ENCODE measurements around the gene HOXC11. TPM values are rescaled to one million over a fixed set of nuclear protein-coding genes. Genes with fewer than 3 reads are reported as not detected.

The HOXC11 gene
- total and polyA plus RNA-seq, 7 donors: not detected

GRCh38 chr12:53985692-53985993 is 12.7 kb downstream of the HOXC11 start:
- Histone ChIP-seq H3K4me3 (peak overlapping the region in 2 of 4 donors; percentile 13 to 17), H3K27ac (no peak overlapping the region), H3K27me3 (peaks cover 83 to 100% (median 99%) of the 10 kb centered on the region in 3 donors), H3K9me3 (no peaks in the 10 kb centered on the region), H3K4me1 (peaks cover 0 to 32% (median 21%) of the 10 kb centered on the region in 4 donors), H3K36me3 (no peaks in the 10 kb centered on the region)
- intact Hi-C loops (cut with DNase I): no loop called here
- no peak for DNase-seq
- 6 to 31% methylated on average over 21 of the region's 21 CpGs for WGBS, 2 donors
- TF ChIP-seq EP300 (IDR thresholded peaks at IDR 0.05) (no peak), CTCF (IDR thresholded peaks at IDR 0.05) (no peak), POLR2A (IDR thresholded peaks at IDR 0.05) (no peak), POLR2AphosphoS5 (IDR thresholded peaks at IDR 0.05) (no peak)

GRCh38 chr12:53985994-53986685 is 13.2 kb downstream of the HOXC11 start:
- intact Hi-C loops (cut with DNase I): no loop called here
- WGBS, 2 donors: 3 to 9% methylated on average over 50 of the region's 50 CpGs
- peaks cover 85 to 100% (median 99%) of the 10 kb centered on the region in 3 donors for H3K27me3 ChIP-seq
- DNase-seq: no peak
- peak overlapping the region in 2 of 4 donors; percentile 13 to 17 for H3K4me3 ChIP-seq
- H3K36me3 ChIP-seq: no peaks in the 10 kb centered on the region
- no peak overlapping the region for H3K27ac ChIP-seq
- no peaks in the 10 kb centered on the region for H3K9me3 ChIP-seq
- peaks cover 0 to 32% (median 21%) of the 10 kb centered on the region in 4 donors for H3K4me1 ChIP-seq
- TF ChIP-seq POLR2A (IDR thresholded peaks at IDR 0.05) (no peak), CTCF (IDR thresholded peaks at IDR 0.05) (no peak), POLR2AphosphoS5 (IDR thresholded peaks at IDR 0.05) (no peak), EP300 (IDR thresholded peaks at IDR 0.05) (no peak)

- peaks cover 89 to 100% (median 100%) of the 10 kb centered on the region in 3 donors for H3K27me3 ChIP-seq
- TF ChIP-seq CTCF (IDR thresholded peaks at IDR 0.05): no peak
- no peak for TF ChIP-seq POLR2AphosphoS5 (IDR thresholded peaks at IDR 0.05)
- TF ChIP-seq POLR2A (IDR thresholded peaks at IDR 0.05): no peak
- TF ChIP-seq EP300 (IDR thresholded peaks at IDR 0.05): no peak
- H3K4me1 ChIP-seq: peaks cover 0 to 32% (median 21%) of the 10 kb centered on the region in 4 donors
- no peaks in the 10 kb centered on the region for H3K9me3 ChIP-seq
- DNase-seq: no peak
- H3K36me3 ChIP-seq: no peaks in the 10 kb centered on the region
- H3K27ac ChIP-seq: no peak overlapping the region
- H3K4me3 ChIP-seq: no peak overlapping the region
- intact Hi-C loops (cut with DNase I): no loop called here
- 32 to 50% methylated on average over 21 of the region's 21 CpGs for WGBS, 2 donors
Measured at GRCh38 chr12:53986686-53987483, 14.0 kb downstream of the HOXC11 start.

GRCh38 chr12:53987787-53988230 is 14.9 kb downstream of the HOXC11 start:
- no peak overlapping the region for H3K4me3 ChIP-seq
- DNase-seq: no peak
- H3K27ac ChIP-seq: no peak overlapping the region
- no peak for TF ChIP-seq CTCF (IDR thresholded peaks at IDR 0.05)
- no peak for TF ChIP-seq EP300 (IDR thresholded peaks at IDR 0.05)
- TF ChIP-seq POLR2A (IDR thresholded peaks at IDR 0.05): no peak
- TF ChIP-seq POLR2AphosphoS5 (IDR thresholded peaks at IDR 0.05): no peak
- H3K27me3 ChIP-seq: peaks cover 89 to 100% (median 100%) of the 10 kb centered on the region in 3 donors
- H3K36me3 ChIP-seq: no peaks in the 10 kb centered on the region
- peaks cover 0 to 32% (median 21%) of the 10 kb centered on the region in 4 donors for H3K4me1 ChIP-seq
- intact Hi-C loops (cut with DNase I): no loop called here
- no peaks in the 10 kb centered on the region for H3K9me3 ChIP-seq
- WGBS, 2 donors: 14 to 20% methylated on average over 4 of the region's 4 CpGs

All from sigmoid colon (tissue), 7 donors.